HG03025 (cell line): ENCODE results near the gene DPM2.

Source experiments
- ATAC-seq: cut with Tn5 transposase; IDR thresholded peaks from one replicate; pipeline ENCODE4 v1.9.1; 2021; ENCODE audit warnings: mild to moderate bottlenecking, moderate library complexity; ENCODE audit not compliant: unreplicated experiment, low FRiP score

Gene DPM2

DNA sequence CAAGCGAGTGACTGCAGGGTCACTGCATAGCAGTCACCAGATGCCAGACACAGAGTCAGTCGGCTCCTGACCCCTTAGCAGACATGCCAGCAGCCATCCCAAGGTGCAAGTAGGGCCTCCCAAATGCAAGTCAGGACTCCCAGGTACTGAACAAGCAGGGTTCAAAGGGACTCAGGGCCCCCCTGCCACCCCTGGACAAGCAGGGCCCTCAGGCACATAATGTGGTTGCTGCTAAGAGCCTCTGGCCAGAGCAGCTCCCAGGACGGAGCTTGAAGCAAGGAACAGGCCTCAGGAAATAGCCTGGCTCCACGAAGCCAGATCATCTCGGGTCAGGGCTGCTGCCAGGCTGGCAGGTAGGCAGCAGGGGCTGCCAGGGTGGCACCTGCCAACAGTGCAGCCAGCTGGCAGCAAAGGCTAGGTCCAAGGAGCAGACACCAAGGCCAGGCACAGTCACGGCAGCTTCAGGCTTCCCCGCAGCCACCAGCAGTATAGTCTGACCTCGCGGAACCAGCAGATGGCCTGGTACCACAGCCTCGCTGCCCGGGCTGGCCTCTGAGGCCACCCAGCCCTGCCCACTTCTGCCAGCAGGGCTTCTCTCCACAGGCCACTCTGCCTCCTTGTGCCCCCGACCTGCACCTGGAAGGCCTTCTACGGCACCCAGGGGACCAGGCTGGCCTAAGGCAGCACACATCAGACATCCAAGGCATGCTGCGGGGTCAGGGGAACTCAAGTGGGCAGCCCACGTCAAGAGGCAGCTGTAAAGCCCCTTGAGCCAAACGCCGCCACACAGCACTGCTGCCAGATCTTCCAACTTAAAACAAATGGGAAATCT lies 35.7 kb upstream of the DPM2 start:
- ATAC-seq: no peak

GRCh38 chr9:127972236-127972871 lies 34.7 kb upstream of the DPM2 start:
- no peak for ATAC-seq

DNA sequence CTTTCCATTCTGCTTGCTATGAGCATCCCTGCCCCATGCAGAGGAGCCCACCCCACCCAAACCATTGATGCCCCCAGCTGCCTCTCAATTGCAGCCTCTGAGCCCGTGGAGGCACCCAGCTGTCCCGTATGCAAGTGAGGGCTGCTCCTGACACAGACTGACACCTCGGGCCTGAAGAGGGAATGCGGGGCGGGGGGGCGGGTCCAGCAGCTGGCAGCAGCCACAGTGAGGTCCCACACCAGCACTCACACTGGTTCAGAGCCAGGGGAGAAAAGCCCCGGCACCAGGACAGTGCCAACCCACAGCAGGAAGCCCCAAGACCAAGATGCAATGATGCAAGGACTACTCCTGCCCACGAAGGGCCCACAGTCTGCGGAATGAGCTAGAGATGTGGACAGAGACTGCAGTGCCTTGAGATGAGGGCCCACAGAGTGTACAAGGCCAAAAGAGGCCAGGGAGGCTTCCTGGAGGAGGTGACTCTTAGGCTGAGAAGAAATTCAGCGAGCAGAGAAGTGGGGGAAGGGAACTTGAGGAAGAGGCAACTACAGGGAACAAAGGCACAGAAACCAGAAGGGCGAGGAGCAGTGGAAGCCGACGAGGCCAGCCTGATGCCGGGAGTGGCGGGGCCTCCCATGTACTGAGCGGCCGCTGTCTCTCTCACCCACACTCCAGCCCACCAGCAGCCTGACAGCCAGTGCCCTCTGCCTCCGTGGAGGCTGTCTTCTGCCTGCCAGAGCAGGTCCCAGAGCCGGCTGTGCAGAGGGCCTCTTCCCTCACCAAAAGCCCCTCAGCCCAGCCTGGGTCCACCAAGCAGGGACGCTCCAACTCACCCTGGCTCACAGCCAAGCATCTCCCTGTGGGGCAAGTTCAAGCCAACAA lies 33.9 kb upstream of the DPM2 start:
- no peak for ATAC-seq

DNA sequence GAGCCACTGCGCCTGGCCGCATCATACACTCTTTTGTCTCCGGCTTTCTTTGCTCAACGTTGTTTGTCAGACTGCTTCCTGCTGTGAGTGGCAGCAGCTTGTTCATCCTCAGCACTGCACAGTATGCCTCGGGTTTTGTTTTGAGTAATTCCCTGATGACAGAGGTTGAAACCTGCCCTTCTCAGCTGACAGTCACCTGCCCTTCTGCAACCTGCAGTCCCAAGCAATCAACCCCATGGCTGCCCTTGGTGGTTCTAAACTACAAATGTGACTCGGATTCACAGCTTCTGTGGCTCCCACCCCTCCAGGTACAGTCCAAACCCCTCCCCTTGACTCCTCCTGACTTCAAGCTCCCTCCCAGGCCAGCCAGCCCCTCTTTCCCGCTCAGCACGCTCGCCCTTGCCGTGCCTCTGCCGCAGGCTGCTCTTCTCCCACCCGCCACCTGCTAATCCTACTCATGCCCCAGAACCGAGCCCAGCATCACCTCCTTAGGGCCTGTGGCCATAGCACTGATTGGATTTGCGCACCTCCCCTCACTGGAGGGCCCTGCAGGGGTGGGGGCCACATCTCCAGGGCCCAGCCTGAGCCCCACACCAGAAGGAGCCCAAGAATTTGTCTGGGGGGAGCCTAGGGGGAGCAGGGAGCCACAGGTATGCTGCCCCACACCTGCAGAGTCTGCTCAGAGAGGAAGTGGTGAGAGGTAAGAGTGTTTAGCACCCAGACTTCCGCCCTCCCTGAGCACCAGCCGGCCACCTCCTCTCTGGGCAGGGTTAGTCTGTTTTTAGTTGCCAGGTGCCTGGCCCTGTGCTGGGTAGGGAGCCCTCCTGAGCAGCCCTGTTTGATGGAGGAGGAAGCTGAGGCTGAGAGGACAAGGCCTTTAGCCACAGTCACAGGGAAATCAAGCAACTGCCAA lies 33.0 kb upstream of the DPM2 start:
- ATAC-seq: peak; percentile 59

DNA sequence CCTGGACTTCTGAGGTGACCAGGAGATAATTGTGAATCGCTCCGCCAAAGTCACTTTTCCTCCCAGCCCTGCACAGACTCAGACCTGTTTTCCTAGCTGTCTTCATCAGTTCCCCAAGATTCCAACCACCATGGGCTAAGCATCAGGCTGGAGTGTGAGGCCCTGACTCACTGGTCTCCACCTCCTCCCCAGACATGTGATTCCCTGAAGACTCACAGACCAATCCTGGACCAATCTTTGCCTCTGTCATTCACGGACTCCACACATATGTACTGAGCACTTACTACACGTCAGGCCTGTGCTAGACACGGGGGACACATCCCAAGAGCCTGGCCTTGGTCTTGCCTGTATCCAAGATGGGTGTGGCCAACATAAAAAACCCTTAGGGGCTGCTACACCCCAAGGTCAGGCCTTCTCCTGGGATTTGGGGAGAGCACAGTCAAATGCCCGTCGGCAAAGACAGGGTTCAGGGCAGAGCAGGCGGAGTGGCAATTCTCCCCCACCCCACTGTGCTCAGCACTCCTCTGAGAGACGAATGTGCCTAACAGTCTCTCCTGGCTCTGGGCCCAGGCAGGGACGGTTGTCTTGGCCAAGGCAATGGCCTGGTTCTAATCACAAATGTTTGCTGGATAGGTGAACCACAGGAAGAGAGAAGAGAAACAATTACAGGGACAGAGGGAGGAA lies 31.2 kb upstream of the DPM2 start:
- ATAC-seq: no peak

- ATAC-seq: no peak
Measured at GRCh38 chr9:127968042-127968441, 30.4 kb upstream of the DPM2 start.

GRCh38 chr9:127967151-127967809 lies 29.6 kb upstream of the DPM2 start:
- ATAC-seq: no peak

- ATAC-seq: no peak
Measured at GRCh38 chr9:127966416-127967150, 28.9 kb upstream of the DPM2 start.

DNA sequence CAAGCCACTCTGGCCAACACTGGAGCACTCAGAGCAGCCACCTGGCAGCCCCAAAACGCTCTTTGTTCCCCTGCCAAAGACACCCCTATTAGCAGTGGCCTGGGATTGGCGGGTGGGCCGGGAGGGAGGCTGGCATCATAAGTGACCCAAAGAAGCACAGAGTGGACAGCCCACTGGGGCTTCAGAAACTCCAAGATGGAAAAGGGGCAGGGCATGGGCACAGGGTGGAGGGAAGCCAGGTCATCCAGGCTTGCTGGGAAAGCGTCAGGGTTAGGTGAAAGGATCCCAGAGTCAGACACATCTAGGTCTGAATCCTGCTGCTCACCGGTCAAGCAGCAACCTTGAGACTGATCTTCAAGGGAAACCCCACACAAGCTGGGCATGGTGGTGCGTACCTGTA lies 28.3 kb upstream of the DPM2 start:
- ATAC-seq: no peak

- no peak for ATAC-seq
Measured at GRCh38 chr9:127963359-127964064, 25.9 kb upstream of the DPM2 start.

- no peak for ATAC-seq
Measured at GRCh38 chr9:127963041-127963358, 25.3 kb upstream of the DPM2 start.

GRCh38 chr9:127962278-127962677 lies 24.6 kb upstream of the DPM2 start:
- no peak for ATAC-seq

- ATAC-seq: no peak
Measured at GRCh38 chr9:127961613-127962155, 24.0 kb upstream of the DPM2 start.

GRCh38 chr9:127961155-127961490 lies 23.5 kb upstream of the DPM2 start:
- no peak for ATAC-seq

- no peak for ATAC-seq
Measured at GRCh38 chr9:127960410-127961154, 22.9 kb upstream of the DPM2 start.

- ATAC-seq: no peak
Measured at GRCh38 chr9:127959841-127960409, 22.3 kb upstream of the DPM2 start.

DNA sequence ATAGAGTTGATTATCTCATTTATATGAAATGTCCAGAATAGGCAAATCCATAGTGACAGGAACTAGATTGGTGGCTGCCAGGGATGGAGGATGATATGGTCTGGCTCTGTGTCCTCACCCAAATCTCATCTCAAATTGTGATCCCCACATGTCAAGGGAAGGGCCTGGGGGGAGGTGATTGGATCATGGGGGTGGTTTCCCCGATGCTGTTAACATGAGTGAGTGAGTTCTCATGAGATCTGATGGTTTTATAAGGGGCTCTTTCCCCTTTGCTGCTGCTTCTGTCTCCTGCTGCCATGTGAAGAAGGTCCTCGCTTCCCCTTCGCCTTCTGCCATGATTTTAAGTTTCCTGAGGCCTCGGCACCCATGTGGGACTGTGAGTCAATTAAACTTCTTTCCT lies 21.7 kb upstream of the DPM2 start:
- ATAC-seq: no peak
